HepG2 (cell line): Measurements from ENCODE around the gene TEC. TPM values are rescaled to one million over a fixed set of nuclear protein-coding genes. Genes with fewer than 3 reads are reported as not detected.

Source experiments
- ATAC-seq: fragments of 200-7000 bp; cut with Tn5 transposase; 3 replicates; pipeline ENCODE4 v1.9.1; 2020; ENCODE audit warnings: mild to moderate bottlenecking, moderate library complexity
- BruUV-seq: library from RNA; stranded (reverse); fragments of 400-500 nt; replicated peaks from 2 replicates; lab custom pipeline; 2021; lab: Mats Ljungman, UMichigan
- CTCF ChIA-PET: fragments of 300-600 bp; formaldehyde crosslinking; extraction: SDS; loops from one replicate; lab custom pipeline; 2021; ENCODE audit warnings: low total read pairs, inconsistent platforms, low intra/inter-chr PET ratio; lab: Yijun Ruan, JAX
- POLR2A ChIA-PET: fragments of 350-600 bp; sonication (Branson Sonifier 250); formaldehyde crosslinking; loops from one replicate; lab custom pipeline; 2020; ENCODE audit warnings: antibody characterized with exemption, inconsistent platforms; lab: Yijun Ruan, JAX
- DNase-seq: peaks from one replicate; pipeline ENCODE4 v3.0.0-alpha.2; 2015; ENCODE audit warnings: low spot score
- FAIRE-seq: peaks from 3 replicates; lab custom pipeline; 2011; peaks lifted over from hg19 to GRCh38; lab: Jason Lieb, UNC
- H2AFZ ChIP-seq: one replicate; pipeline ENCODE4 v1.6.1; 2011; ENCODE audit warnings: low read length, inconsistent platforms
- H3K27ac ChIP-seq: fragments of 300-600 bp; 3 replicates; pipeline ENCODE4 v1.8.0; 2011; ENCODE audit warnings: mixed run types, mild to moderate bottlenecking, mixed read lengths, low read length, inconsistent platforms; ENCODE audit not compliant: insufficient read depth; ENCODE audit errors: extremely low read length
- H3K27me3 ChIP-seq, 2 experiments: fragments of 200-600 bp in 1 of 2; 2 replicates in 1 of 2; 3 replicates in 1 of 2; pipeline versions ENCODE4 v1.6.0 to v1.8.0; 2011; ENCODE audit warnings: low read length in 2 of 2, mild to moderate bottlenecking in 2 of 2, moderate library complexity in 2 of 2, inconsistent platforms in 1 of 2; ENCODE audit not compliant: insufficient read depth in 2 of 2, control insufficient read depth in 1 of 2
- H3K36me3 ChIP-seq, 2 experiments: fragments of 200-600 bp in 1 of 2; replicated peaks in 1 of 2; 2 replicates in 1 of 2; 3 replicates in 1 of 2; pipeline versions ENCODE4 v1.5.1 to v1.8.0; 2011; ENCODE audit warnings: low read length in 2 of 2, inconsistent platforms in 1 of 2; ENCODE audit not compliant: insufficient read depth in 2 of 2, control insufficient read depth in 1 of 2
- H3K4me1 ChIP-seq: 2 replicates; pipeline ENCODE4 v1.5.1; 2012; ENCODE audit warnings: low read length, inconsistent platforms; ENCODE audit not compliant: insufficient read depth
- H3K4me2 ChIP-seq: 2 replicates; pipeline ENCODE4 v1.6.0; 2011; ENCODE audit warnings: low read depth, low read length, inconsistent platforms
- H3K4me3 ChIP-seq, 3 experiments: fragments of 200-600 bp in 1 of 3; sonication (generic), shearing (Covaris generic) in 1 of 3; replicated peaks in 1 of 3; 2 replicates each; pipeline ENCODE4 v1.5.1; 2011 to 2016; ENCODE audit warnings: low read length in 3 of 3, inconsistent platforms in 2 of 3, low read depth in 2 of 3, mild to moderate bottlenecking in 2 of 3, control low read depth in 1 of 3, mixed read lengths in 1 of 3; ENCODE audit not compliant: insufficient read depth in 1 of 3
- H3K79me2 ChIP-seq: one replicate; pipeline ENCODE4 v1.6.1; 2011; ENCODE audit warnings: low read length, inconsistent platforms; ENCODE audit not compliant: insufficient read depth
- H3K9ac ChIP-seq: 2 replicates; pipeline ENCODE4 v1.6.0; 2011; ENCODE audit warnings: mild to moderate bottlenecking, low read depth, low read length, inconsistent platforms; ENCODE audit not compliant: insufficient read depth
- H3K9me3 ChIP-seq: 2 replicates; pipeline ENCODE4 v1.5.1; 2012; ENCODE audit warnings: mild to moderate bottlenecking, low read length
- H4K20me1 ChIP-seq: 2 replicates; pipeline ENCODE4 v1.6.0; 2011; ENCODE audit warnings: inconsistent platforms, mild to moderate bottlenecking, low read length, moderate library complexity; ENCODE audit not compliant: insufficient read depth
- ATM ChIP-seq: fragments of 450-650 bp; IDR thresholded peaks from 2 replicates; pipeline ENCODE4 v1.7.1; 2017; ENCODE audit warnings: mild to moderate bottlenecking, borderline replicate concordance
- DDIT3 ChIP-seq: sonication (generic); formaldehyde crosslinking; IDR thresholded peaks from 2 replicates; pipeline ENCODE4 v1.4.0; 2020; ENCODE audit warnings: mild to moderate bottlenecking, missing genetic modification reagents
- KLF6 ChIP-seq: IDR thresholded peaks from 2 replicates; pipeline ENCODE4 v1.8.0; 2016; ENCODE audit warnings: missing biosample characterization, missing genetic modification reagents
- MXD1 ChIP-seq: sonication (generic); formaldehyde crosslinking; IDR thresholded peaks from 2 replicates; pipeline ENCODE4 v1.4.0; 2020; ENCODE audit warnings: mild to moderate bottlenecking, missing genetic modification reagents
- NR2F1 ChIP-seq, 2 experiments: fragments of 450-650 bp in 1 of 2; formaldehyde crosslinking in 1 of 2; IDR thresholded peaks; 2 replicates each; pipeline versions ENCODE4 v1.5.0 to v1.6.1; 2016 to 2020; ENCODE audit warnings: mild to moderate bottlenecking in 1 of 2, missing compliant biosample characterization in 1 of 2, missing genetic modification reagents in 1 of 2, moderate library complexity in 1 of 2
- STAG1 ChIP-seq: sonication (generic); formaldehyde crosslinking; IDR thresholded peaks from 2 replicates; pipeline ENCODE4 v1.4.0; 2020; ENCODE audit warnings: missing genetic modification reagents
- ZNF251 ChIP-seq: sonication (generic); formaldehyde crosslinking; IDR thresholded peaks from 2 replicates; pipeline ENCODE4 v1.9.0; 2021; ENCODE audit warnings: mild to moderate bottlenecking, missing genetic modification reagents
- ZNF3 ChIP-seq: IDR thresholded peaks from 2 replicates; pipeline ENCODE4 v1.7.0; 2017; ENCODE audit warnings: inconsistent platforms
- ZNF333 ChIP-seq: sonication (generic); formaldehyde crosslinking; IDR thresholded peaks from 2 replicates; pipeline ENCODE4 v1.4.0; 2020; ENCODE audit warnings: mild to moderate bottlenecking, missing genetic modification reagents, borderline replicate concordance
- ZNF382 ChIP-seq: sonication (generic); formaldehyde crosslinking; IDR thresholded peaks from 2 replicates; pipeline ENCODE4 v1.5.0; 2020; ENCODE audit warnings: missing genetic modification reagents, mild to moderate bottlenecking, borderline replicate concordance
- ZNF646 ChIP-seq: sonication (generic); formaldehyde crosslinking; IDR thresholded peaks from 2 replicates; pipeline ENCODE4 v1.9.0; 2021; ENCODE audit warnings: mild to moderate bottlenecking, missing genetic modification reagents
- ZNF724P ChIP-seq: sonication (generic); formaldehyde crosslinking; IDR thresholded peaks from 2 replicates; pipeline ENCODE4 v1.8.0; 2022; ENCODE audit warnings: missing genetic modification reagents, borderline replicate concordance
- ZNF788 ChIP-seq: sonication (generic); formaldehyde crosslinking; IDR thresholded peaks from 2 replicates; pipeline ENCODE4 v1.5.0; 2020; ENCODE audit warnings: mild to moderate bottlenecking, missing genetic modification reagents, borderline replicate concordance
- WGBS: methylation state at CpG from one replicate; pipeline ENCODE4 v1.1.6; 2017; ENCODE audit warnings: low lambda C conversion rate; 5-methylcytosine and 5-hydroxymethylcytosine counted together
- in situ Hi-C: cut with HindIII; loops from 2 replicates; pipeline ENCODE4 v1.10.0; 2017; ENCODE audit warnings: low pct_unique_long_range_greater_than_20kb; ENCODE audit not compliant: extremely low pct_ligation_motif_present
- intact Hi-C: fragments of 100-400 bp; cut with micrococcal nuclease; formaldehyde crosslinking; loops from one replicate; pipeline ENCODE4 v1.10.0; 2022; ENCODE audit not compliant: unreplicated experiment
- polyA plus RNA-seq, 8 experiments: library from polyadenylated mRNA; depleted of rRNA in 3 of 8; stranded (reverse) in 7 of 8; unstranded in 1 of 8; fragments of >200 nt; fragmentation: Illumina TruSeq in 4 of 8; extraction: Trizol in 4 of 8; gene quantifications; 2 replicates each; pipeline versions ENCODE4 v1.2.1 to v1.2.3, GENCODE V29; 2011 to 2016; ENCODE audit warnings: low read depth in 4 of 8, missing spikeins in 1 of 8, mixed read lengths in 1 of 8; ENCODE audit not compliant: insufficient read depth in 1 of 8
- total RNA-seq, 5 experiments: library from RNA; depleted of rRNA; stranded (reverse); fragments of >200 nt; fragmentation: Illumina TruSeq; extraction: Trizol; gene quantifications; 2 replicates each; pipeline ENCODE4 v1.2.3, GENCODE V29; 2016; ENCODE audit warnings: low read depth in 1 of 5

Gene TEC
- total and polyA plus RNA-seq, 2 of the 13 experiments (the other 11 are each of a cell fraction or from before 2014, with no cell fraction given), result 0.05 to 0.20 TPM

GRCh38 chr4:48121180-48121579, 148.5 kb downstream of the TEC start:
- no peak overlapping the region for H3K4me2 ChIP-seq
- no peaks in the 10 kb centered on the region for H3K9me3 ChIP-seq
- no peaks in the 10 kb centered on the region for H3K27me3 ChIP-seq
- FAIRE-seq (no peak), ATAC-seq (no peak), DNase-seq (no peak)
- no peaks in the 10 kb centered on the region for H4K20me1 ChIP-seq
- H3K36me3 ChIP-seq, result no peaks in the 10 kb centered on the region
- ChIA-PET POLR2A (no interaction called here), CTCF (no interaction called here)
- BruUV-seq, result no TSS peak
- H3K79me2 ChIP-seq, result no peaks in the 10 kb centered on the region
- H3K4me1 ChIP-seq, result no peaks in the 10 kb centered on the region
- in situ Hi-C loops, result no loop called here
- H3K27ac ChIP-seq, result no peak overlapping the region
- TF ChIP-seq ZNF3 (CRISPR knock-in tag) (no peak), ZNF382 (CRISPR knock-in tag) (no peak), ZNF724P (CRISPR knock-in tag) (no peak), ZNF646 (CRISPR knock-in tag) (no peak), ZNF333 (CRISPR knock-in tag) (no peak), STAG1 (CRISPR knock-in tag) (no peak), ATM (no peak), ZNF251 (CRISPR knock-in tag) (no peak), KLF6 (CRISPR knock-in tag) (no peak), DDIT3 (CRISPR knock-in tag) (no peak), MXD1 (CRISPR knock-in tag) (no peak), NR2F1 (CRISPR knock-in tag; IDR thresholded peaks at IDR 0.05) (no peak), ZNF788 (CRISPR knock-in tag) (no peak)
- no peak overlapping the region for H3K4me3 ChIP-seq
- 24% methylated on average over 2 of the region's 2 CpGs for WGBS
- intact Hi-C loops, result no loop called here
- H3K9ac ChIP-seq, result no peak overlapping the region
- H2AFZ ChIP-seq, result no peak overlapping the region
